Endothelial cell of umbilical vein (primary cell): ENCODE results near the gene AP3S1. TPM values are rescaled to one million over a fixed set of nuclear protein-coding genes. Genes with fewer than 3 reads are reported as not detected.

Experiments used
- BruUV-seq: library from RNA; stranded (reverse); fragments of 400-500 nt; replicated peaks from 2 replicates; lab custom pipeline; 2021; lab: Mats Ljungman, UMichigan
- CTCF ChIA-PET: fragments of 300-600, 350-600 bp; sonication (Branson Sonifier 250); formaldehyde crosslinking; loops from one replicate; lab custom pipeline; 2021; ENCODE audit warnings: antibody characterized with exemption, inconsistent platforms; lab: Charles Lee
- POLR2A ChIA-PET: fragments of 300-600, 350-600 bp; sonication (Branson Sonifier 250); formaldehyde crosslinking; loops from one replicate; lab custom pipeline; 2021; ENCODE audit warnings: antibody characterized with exemption, inconsistent platforms; lab: Charles Lee
- DNase-seq: peaks from one replicate; pipeline ENCODE4 v3.0.0-alpha.2; 2011; ENCODE audit warnings: low read depth, low spot score
- FAIRE-seq: peaks from 2 replicates; lab custom pipeline; 2011; peaks lifted over from hg19 to GRCh38; lab: Jason Lieb, UNC
- H2AFZ ChIP-seq: 2 replicates; pipeline ENCODE4 v1.6.0; 2012; ENCODE audit warnings: low read depth, low read length, control low read depth, inconsistent platforms
- H3K27ac ChIP-seq: 2 replicates; pipeline ENCODE4 v1.5.1; 2011; ENCODE audit warnings: low read depth, mild to moderate bottlenecking, control low read depth, low read length, moderate library complexity; ENCODE audit not compliant: insufficient read depth
- H3K27me3 ChIP-seq, 2 experiments: 2 replicates each; pipeline versions ENCODE4 v1.6.0 to v1.6.1; 2011; ENCODE audit warnings: low read length in 2 of 2, mixed read lengths in 1 of 2; ENCODE audit not compliant: control insufficient read depth in 2 of 2, insufficient read depth in 2 of 2
- H3K36me3 ChIP-seq, 2 experiments: 2 replicates in 1 of 2; 3 replicates in 1 of 2; pipeline ENCODE4 v1.5.1; 2011; ENCODE audit warnings: low read length in 2 of 2, mild to moderate bottlenecking in 1 of 2, moderate library complexity in 1 of 2; ENCODE audit not compliant: control insufficient read depth in 2 of 2, insufficient read depth in 2 of 2; ENCODE audit errors: extremely low read depth in 1 of 2
- H3K4me1 ChIP-seq: 3 replicates; pipeline ENCODE4 v1.5.1; 2011; ENCODE audit warnings: mild to moderate bottlenecking, low read length; ENCODE audit not compliant: control insufficient read depth, insufficient read depth; ENCODE audit errors: extremely low read depth
- H3K4me2 ChIP-seq: 2 replicates; pipeline ENCODE4 v1.6.1; 2011; ENCODE audit warnings: low read length, control low read depth, mixed read lengths; ENCODE audit not compliant: insufficient read depth
- H3K4me3 ChIP-seq, 3 experiments: fragments of 200-600 bp in 1 of 3; sonication (generic), shearing (Covaris generic) in 1 of 3; replicated peaks in 1 of 3; 2 replicates each; pipeline ENCODE4 v1.5.1; 2011 to 2016; ENCODE audit warnings: control low read depth in 3 of 3, low read length in 3 of 3, mild to moderate bottlenecking in 2 of 3, inconsistent platforms in 1 of 3, low read depth in 1 of 3, moderate library complexity in 1 of 3; ENCODE audit not compliant: insufficient read depth in 1 of 3
- H3K79me2 ChIP-seq: 2 replicates; pipeline ENCODE4 v1.6.0; 2012; ENCODE audit warnings: low read length, inconsistent platforms; ENCODE audit not compliant: control insufficient read depth, insufficient read depth
- H3K9ac ChIP-seq: replicated peaks from 2 replicates; pipeline ENCODE3; 2011; ENCODE audit warnings: low read length, control low read depth; ENCODE audit not compliant: insufficient read depth; ENCODE audit errors: extremely low read depth
- H3K9me1 ChIP-seq: replicated peaks from 3 replicates; pipeline ENCODE4 v1.6.0; 2011; ENCODE audit warnings: mild to moderate bottlenecking, low read length; ENCODE audit not compliant: control insufficient read depth, insufficient read depth; ENCODE audit errors: extremely low read depth
- H3K9me3 ChIP-seq: replicated peaks from 2 replicates; pipeline ENCODE4 v1.5.1; 2012; ENCODE audit warnings: low read length, inconsistent platforms; ENCODE audit not compliant: control insufficient read depth, insufficient read depth
- H4K20me1 ChIP-seq: replicated peaks from 2 replicates; pipeline ENCODE3; 2011; ENCODE audit warnings: mild to moderate bottlenecking, low read length; ENCODE audit not compliant: control insufficient read depth, insufficient read depth; ENCODE audit errors: extremely low read depth
- CTCF ChIP-seq, 2 donors: IDR thresholded peaks; 1 replicate in 1 of 2; 2 replicates in 1 of 2; pipeline ENCODE4 v1.5.1; 2011; ENCODE audit warnings: low read length in 2 of 2, mild to moderate bottlenecking in 2 of 2, moderate library complexity in 2 of 2, control low read depth in 1 of 2, inconsistent platforms in 1 of 2, low read depth in 1 of 2; ENCODE audit not compliant: insufficient read depth in 1 of 2; ENCODE audit errors: extremely low read depth in 1 of 2
- EZH2 ChIP-seq: IDR thresholded peaks from 2 replicates; pipeline ENCODE4 v1.6.1; 2012; ENCODE audit warnings: borderline replicate concordance, low read depth, mild to moderate bottlenecking, moderate library complexity, low read length, inconsistent platforms; ENCODE audit not compliant: severe bottlenecking
- FOS ChIP-seq: IDR thresholded peaks from 2 replicates; pipeline ENCODE4 v1.6.1; 2011; ENCODE audit warnings: mild to moderate bottlenecking, low read length, moderate library complexity, borderline replicate concordance; ENCODE audit not compliant: insufficient read depth
- GATA2 ChIP-seq: IDR thresholded peaks from 2 replicates; pipeline ENCODE4 v1.7.0; 2011; ENCODE audit warnings: low read depth, mild to moderate bottlenecking, moderate library complexity, mixed read lengths, low read length; ENCODE audit not compliant: insufficient read length, insufficient read depth
- JUN ChIP-seq: IDR thresholded peaks from 2 replicates; pipeline ENCODE4 v1.6.1; 2011; ENCODE audit warnings: borderline replicate concordance, low read depth; ENCODE audit not compliant: insufficient read length, insufficient read depth
- MAX ChIP-seq: IDR thresholded peaks from 2 replicates; pipeline ENCODE4 v1.6.1; 2011; ENCODE audit not compliant: insufficient read depth, insufficient read length
- MYC ChIP-seq: IDR thresholded peaks from one replicate; pipeline ENCODE4 v1.6.1; 2011; ENCODE audit warnings: mild to moderate bottlenecking, low read depth, low read length
- POLR2A ChIP-seq: IDR thresholded peaks from 2 replicates; pipeline ENCODE4 v1.6.1; 2012; ENCODE audit warnings: low read depth, mild to moderate bottlenecking, control low read depth, low read length
- POLR2AphosphoS5 ChIP-seq: IDR thresholded peaks from 2 replicates; pipeline ENCODE4 v1.6.1; 2012; ENCODE audit warnings: low read depth, mild to moderate bottlenecking, control low read depth, low read length, moderate library complexity; ENCODE audit not compliant: insufficient read depth
- dilution Hi-C: fragments of 300-500 bp; cut with MboI; formaldehyde crosslinking; loops from one replicate; pipeline ENCODE4 v1.15.0; 2019; ENCODE audit warnings: low sequenced_read_pairs; ENCODE audit not compliant: extremely low pct_ligation_motif_present
- intact Hi-C: fragments of 100-400 bp; cut with micrococcal nuclease; formaldehyde crosslinking; loops from one replicate; pipeline ENCODE4 v1.10.0; 2022
- polyA plus RNA-seq, 4 experiments: library from polyadenylated mRNA; depleted of rRNA in 3 of 4; stranded (reverse) in 3 of 4; unstranded in 1 of 4; fragments of >200 nt; gene quantifications; 2 replicates each; pipeline versions ENCODE4 v1.2.1 to v1.2.3, GENCODE V29; 2011 to 2012; ENCODE audit warnings: missing spikeins in 1 of 4
- total RNA-seq: library from RNA; stranded (reverse); gene quantifications from 2 replicates; pipeline ENCODE4 v1.2.3, GENCODE V29; 2021

The AP3S1 gene
- total and polyA plus RNA-seq, 2 donors (not counting 3 experiments of a cell fraction or from before 2014, with no cell fraction given) = 26.5 to 85.7 TPM

GRCh38 chr5:115898656-115899055 is 56.9 kb downstream of the AP3S1 start:
- dilution Hi-C loops = no loop called here
- Histone ChIP-seq H3K4me2 (no peak overlapping the region), H4K20me1 (no peaks in the 10 kb centered on the region), H3K36me3 (no peaks in the 10 kb centered on the region), H3K27me3 (no peaks in the 10 kb centered on the region), H3K9me1 (no peaks in the 10 kb centered on the region), H2AFZ (no peak overlapping the region), H3K9me3 (no peaks in the 10 kb centered on the region), H3K4me3 (no peak overlapping the region), H3K9ac (no peak overlapping the region), H3K4me1 (no peaks in the 10 kb centered on the region), H3K27ac (no peak overlapping the region), H3K79me2 (no peaks in the 10 kb centered on the region)
- TF ChIP-seq JUN = no peak
- TF ChIP-seq MYC = no peak
- TF ChIP-seq POLR2AphosphoS5 = no peak
- no peak for TF ChIP-seq MAX
- TF ChIP-seq GATA2 = no peak
- TF ChIP-seq CTCF (IDR thresholded peaks at IDR 0.05; ENCODE audit: extremely low read depth in 1 of 2, insufficient read depth in 1 of 2, low read depth in 1 of 2, low read length in 2 of 2) = no peak
- no peak for TF ChIP-seq FOS
- no peak for TF ChIP-seq POLR2A
- TF ChIP-seq EZH2 = no peak
- POLR2A ChIA-PET = no interaction called here
- BruUV-seq = no TSS peak
- intact Hi-C loops = no loop called here
- CTCF ChIA-PET = interaction anchor here (3.3 kb wide), 1 partner anchor 11 kb away, joined by 11 read pairs; no protein-coding TSS in a partner anchor
- FAIRE-seq = no peak
- no peak for DNase-seq
